Mesendoderm (in vitro differentiated cells): ENCODE data around the gene NEDD4.
"Not testable (repeated sequence)": the region's sequence is repeated elsewhere in the genome, so short reads cannot be mapped to it uniquely, and the experiment has no call there.

Experiments
- DNase-seq: peaks from one replicate; pipeline ENCODE4 v3.0.0; 2013
- H2AK5ac ChIP-seq: 2 replicates; pipeline ENCODE4 v1.6.1; 2013; ENCODE audit warnings: low read length, inconsistent platforms
- H2BK120ac ChIP-seq: 2 replicates; pipeline ENCODE4 v1.6.1; 2013; ENCODE audit warnings: low read depth, mild to moderate bottlenecking, low read length, moderate library complexity, mixed read lengths
- H2BK15ac ChIP-seq: replicated peaks from 2 replicates; pipeline ENCODE4 v1.6.1; 2013; ENCODE audit warnings: low read depth, mild to moderate bottlenecking, moderate library complexity
- H2BK5ac ChIP-seq: 2 replicates; pipeline ENCODE4 v1.6.1; 2013; ENCODE audit warnings: low read length, inconsistent platforms
- H3K18ac ChIP-seq: 2 replicates; pipeline ENCODE4 v1.6.1; 2013; ENCODE audit warnings: mild to moderate bottlenecking, low read length, mixed read lengths
- H3K23ac ChIP-seq: one replicate; pipeline ENCODE4 v1.6.1; 2013; ENCODE audit warnings: low read length
- H3K27ac ChIP-seq: 2 replicates; pipeline ENCODE4 v1.5.1; 2013; ENCODE audit warnings: low read depth, mild to moderate bottlenecking, inconsistent platforms, low read length, moderate library complexity
- H3K27me3 ChIP-seq: 2 replicates; pipeline ENCODE4 v1.6.1; 2013; ENCODE audit warnings: low read length, control low read depth, mild to moderate bottlenecking, inconsistent platforms; ENCODE audit not compliant: insufficient read depth, poor library complexity
- H3K36me3 ChIP-seq: 2 replicates; pipeline ENCODE4 v1.6.1; 2013; ENCODE audit warnings: low read length, inconsistent platforms; ENCODE audit not compliant: control insufficient read depth, insufficient read depth
- H3K4ac ChIP-seq: one replicate; pipeline ENCODE4 v1.6.1; 2013; ENCODE audit warnings: low read depth, mild to moderate bottlenecking, low read length, moderate library complexity
- H3K4me1 ChIP-seq: 2 replicates; pipeline ENCODE4 v1.6.1; 2013; ENCODE audit warnings: low read depth, low read length, inconsistent platforms; ENCODE audit not compliant: control insufficient read depth
- H3K4me2 ChIP-seq: 2 replicates; pipeline ENCODE4 v1.6.1; 2013; ENCODE audit warnings: low read length
- H3K4me3 ChIP-seq: 2 replicates; pipeline ENCODE4 v1.5.1; 2013; ENCODE audit warnings: mild to moderate bottlenecking, low read length
- H3K56ac ChIP-seq: one replicate; pipeline ENCODE4 v1.6.1; 2013; ENCODE audit warnings: low read length
- H3K79me1 ChIP-seq: 2 replicates; pipeline ENCODE4 v1.6.1; 2013; ENCODE audit warnings: low read length, inconsistent platforms
- H3K79me2 ChIP-seq: 2 replicates; pipeline ENCODE4 v1.6.1; 2013; ENCODE audit warnings: mild to moderate bottlenecking, low read length; ENCODE audit not compliant: control insufficient read depth, insufficient read depth
- H3K9ac ChIP-seq: 2 replicates; pipeline ENCODE4 v1.6.1; 2013; ENCODE audit warnings: low read length, inconsistent platforms
- H4K5ac ChIP-seq: one replicate; pipeline ENCODE4 v1.6.1; 2013; ENCODE audit warnings: low read length
- H4K8ac ChIP-seq: one replicate; pipeline ENCODE4 v1.6.1; 2013; ENCODE audit warnings: low read depth, mild to moderate bottlenecking, control low read depth, low read length, moderate library complexity
- WGBS: extraction: QIAGEN DNeasy Blood & Tissue Kit; methylation state at CpG from one replicate; pipeline ENCODE4 v1.1.7; 2013; ENCODE audit warnings: low lambda C conversion rate, missing lambda C conversion rate; ENCODE audit not compliant: insufficient coverage; ENCODE audit errors: extremely low coverage; 5-methylcytosine and 5-hydroxymethylcytosine counted together

The NEDD4 gene

GRCh38 chr15:55954862-55955605 is 38.4 kb downstream of the NEDD4 start:
- WGBS, result no CpG with 5 or more reads among the region's 6 CpGs
- H3K79me2 ChIP-seq, result no peaks in the 10 kb centered on the region
- H3K4me1 ChIP-seq, result no peaks in the 10 kb centered on the region
- H4K8ac ChIP-seq, result no peak overlapping the region
- no peak for DNase-seq
- no peak overlapping the region for H4K5ac ChIP-seq
- H3K4me3 ChIP-seq, result no peak overlapping the region
- no peak overlapping the region for H3K9ac ChIP-seq
- no peak overlapping the region for H2AK5ac ChIP-seq
- H3K4ac ChIP-seq, result no peak overlapping the region
- no peak overlapping the region for H3K56ac ChIP-seq
- no peak overlapping the region for H3K4me2 ChIP-seq
- H3K27ac ChIP-seq, result no peak overlapping the region
- H2BK5ac ChIP-seq, result no peak overlapping the region
- no peaks in the 10 kb centered on the region for H3K36me3 ChIP-seq
- no peak overlapping the region for H3K18ac ChIP-seq
- no peak overlapping the region for H3K23ac ChIP-seq
- no peaks in the 10 kb centered on the region for H3K79me1 ChIP-seq
- no peaks in the 10 kb centered on the region for H3K27me3 ChIP-seq
- no peak overlapping the region for H2BK15ac ChIP-seq
- H2BK120ac ChIP-seq, result no peak overlapping the region

GRCh38 chr15:55952501-55953274 is 40.7 kb downstream of the NEDD4 start:
- not testable (repeated sequence) for H3K9ac ChIP-seq, H2BK15ac ChIP-seq, H3K23ac ChIP-seq, H2BK5ac ChIP-seq, H3K79me1 ChIP-seq, DNase-seq, H2BK120ac ChIP-seq, H3K27me3 ChIP-seq, H3K36me3 ChIP-seq, H3K79me2 ChIP-seq, H3K18ac ChIP-seq, H2AK5ac ChIP-seq, H3K4me1 ChIP-seq, H3K56ac ChIP-seq, H3K4me2 ChIP-seq, H4K5ac ChIP-seq, H3K4me3 ChIP-seq, H3K27ac ChIP-seq, H3K4ac ChIP-seq, H4K8ac ChIP-seq
- 100% methylated on average over 4 of the region's 14 CpGs for WGBS

- not testable (repeated sequence) for H3K18ac ChIP-seq
Measured at GRCh38 chr15:55944606-55945005, 48.8 kb downstream of the NEDD4 start.

DNA sequence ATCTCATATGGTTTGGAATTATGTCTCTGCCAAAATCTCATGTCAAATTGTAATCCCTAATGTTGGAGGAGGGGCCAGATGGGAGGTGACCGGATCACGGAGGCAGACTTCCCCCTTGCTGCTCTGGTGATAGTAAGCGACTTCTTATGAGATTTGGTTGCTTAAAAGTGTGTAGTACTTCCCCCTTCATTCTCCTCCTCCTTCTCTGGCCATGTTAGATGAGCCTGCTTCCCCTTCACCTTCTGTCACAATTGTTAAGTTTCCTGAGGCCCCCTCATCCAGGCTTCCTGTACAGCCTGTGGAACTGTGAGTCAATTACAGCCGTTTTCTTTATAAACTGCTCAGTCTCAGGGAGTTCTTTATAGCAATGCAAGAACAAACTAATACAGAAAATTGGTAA is 51.1 kb downstream of the NEDD4 start:
- H2BK15ac ChIP-seq, result no peak overlapping the region
- DNase-seq, result no peak
- no peak overlapping the region for H2BK120ac ChIP-seq
- H3K79me2 ChIP-seq, result no peaks in the 10 kb centered on the region
- no peak overlapping the region for H2AK5ac ChIP-seq
- H3K23ac ChIP-seq, result no peak overlapping the region
- no peak overlapping the region for H3K27ac ChIP-seq
- H3K79me1 ChIP-seq, result no peaks in the 10 kb centered on the region
- H3K4ac ChIP-seq, result no peak overlapping the region
- H3K36me3 ChIP-seq, result no peaks in the 10 kb centered on the region
- no peak overlapping the region for H4K8ac ChIP-seq
- H3K4me3 ChIP-seq, result no peak overlapping the region
- no CpG with 5 or more reads among the region's 4 CpGs for whole genome bisulfite sequencing
- H4K5ac ChIP-seq, result no peak overlapping the region
- no peak overlapping the region for H3K4me2 ChIP-seq
- no peaks in the 10 kb centered on the region for H3K4me1 ChIP-seq
- no peaks in the 10 kb centered on the region for H3K27me3 ChIP-seq
- no peak overlapping the region for H3K56ac ChIP-seq
- no peak overlapping the region for H3K18ac ChIP-seq
- H3K9ac ChIP-seq, result no peak overlapping the region
- H2BK5ac ChIP-seq, result no peak overlapping the region

More at GRCh38 chr15:55944606-55945005, 48.8 kb downstream of the NEDD4 start:
- H2BK5ac ChIP-seq, H4K8ac ChIP-seq, H3K4me3 ChIP-seq, H3K4me1 ChIP-seq, H3K79me1 ChIP-seq, H3K4ac ChIP-seq, H4K5ac ChIP-seq, H3K27ac ChIP-seq, H3K36me3 ChIP-seq, H3K4me2 ChIP-seq, H3K56ac ChIP-seq, DNase-seq, H2BK15ac ChIP-seq, H3K27me3 ChIP-seq, H3K23ac ChIP-seq, H3K9ac ChIP-seq, H2AK5ac ChIP-seq, H2BK120ac ChIP-seq, H3K79me2 ChIP-seq: not testable (repeated sequence)
- no CpG with 5 or more reads among the region's 2 CpGs for WGBS

DNA sequence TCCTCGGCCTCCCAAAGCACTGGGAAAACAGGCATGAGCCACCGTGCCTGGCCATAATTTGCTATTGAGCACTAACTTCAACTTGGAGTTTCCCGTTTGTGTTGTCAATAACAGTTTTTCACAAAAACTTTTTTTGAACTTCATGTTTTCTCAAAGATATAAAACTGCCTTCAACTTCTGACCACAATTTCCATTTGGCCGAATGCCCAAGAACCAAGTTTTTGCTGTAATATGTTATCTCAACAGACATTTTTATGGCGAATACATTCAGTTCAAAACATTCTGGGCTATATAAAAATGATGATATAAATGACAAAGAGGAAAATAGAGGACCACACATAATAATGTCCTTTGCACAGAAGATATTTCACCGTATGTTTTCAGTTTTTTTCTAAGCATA is 56.4 kb downstream of the NEDD4 start:
- no peaks in the 10 kb centered on the region for H3K4me1 ChIP-seq
- H3K4me3 ChIP-seq, result no peak overlapping the region
- DNase-seq, result no peak
- H3K56ac ChIP-seq, result no peak overlapping the region
- no peak overlapping the region for H2AK5ac ChIP-seq
- H3K79me2 ChIP-seq, result no peaks in the 10 kb centered on the region
- H3K27ac ChIP-seq, result no peak overlapping the region
- no peaks in the 10 kb centered on the region for H3K27me3 ChIP-seq
- H3K4ac ChIP-seq, result no peak overlapping the region
- H3K79me1 ChIP-seq, result no peaks in the 10 kb centered on the region
- H4K5ac ChIP-seq, result no peak overlapping the region
- H2BK15ac ChIP-seq, result no peak overlapping the region
- no peak overlapping the region for H3K4me2 ChIP-seq
- H3K23ac ChIP-seq, result no peak overlapping the region
- no CpG with 5 or more reads among the region's 6 CpGs for WGBS
- no peak overlapping the region for H3K9ac ChIP-seq
- H2BK5ac ChIP-seq, result no peak overlapping the region
- no peak overlapping the region for H2BK120ac ChIP-seq
- H3K18ac ChIP-seq, result no peak overlapping the region
- H4K8ac ChIP-seq, result no peak overlapping the region
- no peaks in the 10 kb centered on the region for H3K36me3 ChIP-seq
